ENCODE results near the gene ABI1.

Gene ABI1

DNA sequence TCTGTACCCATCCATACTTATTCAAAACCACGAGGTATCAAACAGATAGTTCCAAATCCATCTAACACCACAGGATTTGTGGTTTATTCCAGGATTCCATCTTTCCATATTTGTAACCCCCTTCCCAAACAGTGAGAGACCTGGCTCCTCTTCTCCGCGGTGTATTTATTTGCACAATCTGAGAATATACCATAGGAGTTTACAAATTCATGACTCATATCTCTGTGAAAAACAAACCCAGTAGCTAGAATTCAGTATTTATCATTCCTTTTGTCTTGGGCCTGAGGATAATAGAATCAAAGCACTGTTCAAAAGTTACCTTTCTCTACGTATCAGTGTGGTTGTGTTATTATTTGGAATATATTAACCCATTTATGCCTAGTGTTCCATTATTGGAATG is 131.4 kb downstream of the ABI1 start:
- Histone ChIP-seq H3K4me3 (no peak overlapping the region), H3K27ac (no peak overlapping the region)

DNA sequence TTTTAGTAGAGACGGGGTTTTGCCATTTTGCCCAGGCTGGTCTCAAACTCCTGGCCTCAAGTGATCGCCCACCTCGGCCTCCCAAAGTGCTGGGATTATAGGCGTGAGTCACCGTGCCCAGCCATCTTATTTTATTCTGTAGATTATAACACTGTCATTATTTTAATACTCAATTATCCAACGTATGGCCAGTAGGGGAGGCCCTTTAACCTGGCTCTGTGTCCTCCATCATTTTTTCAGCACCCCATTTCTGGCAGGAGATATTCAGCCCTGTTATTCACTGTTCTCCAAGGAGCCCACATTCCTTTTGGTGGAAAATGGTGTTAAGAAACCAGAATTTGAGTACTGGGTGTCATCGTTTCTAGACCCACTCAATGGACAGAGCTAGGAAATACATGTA is 131.8 kb downstream of the ABI1 start:
- H3K27ac ChIP-seq = no peak overlapping the region

DNA sequence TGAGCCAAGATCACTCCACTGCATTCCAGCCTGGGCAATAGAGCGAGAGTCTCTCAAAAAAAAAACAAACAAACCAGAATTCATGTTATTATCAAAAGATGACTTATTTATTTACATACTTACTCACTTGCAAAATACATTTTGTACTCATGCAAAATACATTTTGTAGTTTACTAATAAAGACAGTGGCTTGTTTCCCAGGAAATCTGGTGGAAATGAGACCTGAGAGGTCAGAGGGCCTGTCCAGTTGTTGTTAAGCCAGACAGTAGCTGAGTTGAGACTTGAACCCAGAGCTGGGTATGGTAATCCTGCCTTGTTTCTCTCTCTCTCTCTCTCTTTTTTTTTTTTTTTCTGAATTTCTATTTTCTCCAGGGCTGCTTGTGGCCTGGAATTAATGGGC is 133.8 kb downstream of the ABI1 start:
- H3K27ac ChIP-seq = no peak overlapping the region
- H3K4me3 ChIP-seq = no peak overlapping the region

More for the DNA sequence above, 131.8 kb downstream of the ABI1 start:
- H3K4me3 ChIP-seq = no peak overlapping the region

DNA sequence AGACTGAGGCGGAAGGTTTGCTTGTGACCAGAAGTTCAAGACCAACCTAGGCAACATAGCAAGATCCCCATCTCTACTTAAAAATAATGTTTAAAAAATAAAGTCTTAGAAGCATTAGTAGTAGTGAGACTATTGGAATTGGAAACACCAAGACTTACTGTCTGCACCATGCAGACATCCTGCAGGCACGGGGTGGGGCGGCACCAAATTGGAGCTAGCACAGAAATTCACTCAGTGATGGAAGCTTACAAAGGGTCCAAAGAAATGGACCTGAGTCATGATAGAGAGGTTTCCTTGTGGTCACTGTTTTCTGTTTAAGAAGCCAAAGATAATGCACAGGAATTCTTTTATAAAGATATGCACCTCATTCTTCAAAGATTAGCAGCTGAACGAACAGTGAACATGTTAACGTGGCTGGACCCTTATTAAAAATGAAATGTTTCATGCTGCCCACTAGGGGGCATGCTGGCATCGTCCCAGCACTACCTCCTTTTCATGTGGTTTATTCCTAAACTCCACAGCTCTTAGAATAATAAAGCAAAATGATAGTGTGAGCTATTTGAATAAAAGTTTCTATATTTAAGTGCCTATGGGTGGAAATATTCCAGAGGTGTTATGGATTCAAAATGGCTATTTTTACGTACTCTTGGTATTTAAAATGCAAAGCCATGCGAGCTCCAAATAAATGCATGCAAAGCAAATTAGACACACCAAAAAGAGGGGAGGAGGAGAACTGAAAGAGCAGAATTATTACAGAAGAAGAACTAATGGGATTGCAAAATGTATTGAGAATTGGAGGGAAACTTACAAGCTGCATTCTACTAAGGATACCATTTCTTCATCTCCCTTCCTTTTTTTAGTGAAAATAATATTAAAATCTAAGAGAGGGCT is 134.7 kb downstream of the ABI1 start:
- Histone ChIP-seq H3K27ac (no peak overlapping the region), H3K4me3 (no peak overlapping the region)

DNA sequence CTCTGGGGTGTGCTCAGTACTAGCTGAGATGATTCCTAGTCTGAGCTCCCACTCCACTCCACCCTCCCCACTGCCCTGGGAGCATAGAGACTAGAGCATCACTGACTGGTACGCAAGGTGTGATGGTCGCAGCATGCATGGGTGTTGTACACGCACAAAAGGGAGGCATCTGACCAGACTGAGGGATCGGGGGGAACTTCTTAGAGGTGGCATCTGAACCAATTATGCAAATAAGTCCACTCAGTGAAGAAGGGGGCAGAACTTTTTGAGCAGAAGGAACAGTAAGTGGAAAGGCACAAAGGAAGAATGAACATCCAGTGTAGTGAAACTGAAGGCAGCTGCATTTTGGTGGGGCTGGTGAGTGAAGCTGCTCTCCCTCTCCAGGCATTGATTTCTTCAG is 137.7 kb downstream of the ABI1 start:
- no peak overlapping the region for H3K4me3 ChIP-seq
- H3K27ac ChIP-seq = no peak overlapping the region

GRCh38 chr10:26721561-26721960 is 139.2 kb downstream of the ABI1 start:
- Histone ChIP-seq H3K27ac (peak overlapping the region in 12 of 21 experiments; percentile 0 to 89 (median 52)), H3K4me3 (no peak overlapping the region)

DNA sequence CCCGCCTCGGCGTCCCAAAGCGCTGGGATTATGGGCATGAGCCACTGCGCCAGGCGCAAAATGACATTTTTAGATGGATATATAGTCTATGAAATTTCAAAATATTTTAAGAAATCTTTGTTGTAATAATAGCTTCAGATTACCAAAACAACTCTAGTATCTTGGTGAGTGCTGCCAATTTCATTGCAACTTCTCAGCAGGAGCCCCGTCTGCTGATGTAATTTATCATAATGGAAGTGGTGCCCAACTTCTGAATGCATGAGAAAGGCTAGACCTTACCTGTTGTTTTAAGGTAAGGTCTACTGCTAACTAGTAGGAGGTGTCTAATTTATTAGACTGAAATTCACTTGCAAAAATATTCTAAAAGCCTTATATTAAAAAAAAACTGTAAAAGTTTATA is 143.3 kb downstream of the ABI1 start:
- Histone ChIP-seq H3K4me3 (no peak overlapping the region), H3K27ac (no peak overlapping the region)

GRCh38 chr10:26715137-26715487 is 145.6 kb downstream of the ABI1 start:
- H3K27ac ChIP-seq = no peak overlapping the region
- no peak overlapping the region for H3K4me3 ChIP-seq

DNA sequence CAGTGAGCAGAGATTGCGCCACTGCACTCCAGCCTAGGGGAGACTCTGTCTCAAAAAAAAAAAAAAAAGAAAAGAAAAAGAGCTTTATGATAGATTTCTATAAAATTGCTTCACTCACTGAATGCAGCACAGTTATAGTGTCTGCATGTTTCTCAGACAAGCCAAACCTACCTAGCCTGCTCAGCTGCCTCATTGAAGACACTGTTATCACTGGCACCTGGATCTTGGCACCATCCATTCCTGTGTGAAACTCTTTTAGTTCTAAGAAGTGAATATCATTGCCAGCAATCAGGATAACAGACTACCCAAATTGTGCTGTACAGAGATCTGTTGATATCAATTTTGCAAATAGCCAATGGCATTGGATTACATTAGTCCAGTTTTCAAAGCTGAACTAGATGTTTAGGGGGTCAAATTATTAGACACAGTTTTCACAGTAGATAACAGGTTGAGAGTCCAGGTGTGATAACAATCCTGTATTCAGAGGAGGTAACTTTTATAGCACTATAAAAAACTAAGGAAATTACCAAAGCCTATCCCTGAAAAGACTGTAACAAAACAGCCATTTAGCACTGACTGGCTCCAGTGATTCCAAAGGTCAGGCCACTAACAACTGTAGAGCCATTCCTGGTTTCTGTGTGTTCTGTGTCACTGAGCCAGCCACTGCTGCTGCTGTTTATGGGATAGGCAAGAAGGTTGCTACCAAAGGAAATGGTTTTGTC is 146.2 kb downstream of the ABI1 start:
- Histone ChIP-seq H3K4me3 (no peak overlapping the region), H3K27ac (no peak overlapping the region)

- Histone ChIP-seq H3K4me3 (no peak overlapping the region), H3K27ac (no peak overlapping the region)
Observed at GRCh38 chr10:26711324-26711723, 149.4 kb downstream of the ABI1 start.

DNA sequence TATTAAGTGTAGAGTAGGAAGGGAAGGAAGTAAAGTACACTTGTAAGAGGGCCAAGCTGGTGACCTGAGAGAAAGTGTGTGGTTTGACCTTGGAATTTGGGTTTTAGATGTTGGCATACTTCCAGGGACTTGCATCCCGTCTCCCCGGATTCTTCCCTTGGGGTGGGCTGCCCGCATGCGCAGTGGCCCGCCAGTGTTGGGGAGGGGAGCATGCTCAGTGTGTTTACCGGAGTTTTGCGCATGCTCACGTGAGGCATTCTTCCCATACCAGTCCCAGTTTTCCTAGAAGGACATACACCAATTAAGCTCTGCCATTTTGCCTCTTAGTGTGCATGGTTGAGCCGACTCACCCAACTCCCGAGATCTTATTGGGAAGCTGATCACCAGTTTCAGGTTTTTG is 153.8 kb downstream of the ABI1 start:
- H3K27ac ChIP-seq = no peak overlapping the region
- H3K4me3 ChIP-seq = no peak overlapping the region

- H3K4me3 ChIP-seq = no peak overlapping the region
- no peak overlapping the region for H3K27ac ChIP-seq
Observed at GRCh38 chr10:26706206-26706605, 154.6 kb downstream of the ABI1 start.

GRCh38 chr10:26703974-26704373 is 156.8 kb downstream of the ABI1 start:
- no peak overlapping the region for H3K4me3 ChIP-seq

GRCh38 chr10:26703096-26703495 is 157.7 kb downstream of the ABI1 start:
- H3K27ac ChIP-seq = no peak overlapping the region
- no peak overlapping the region for H3K4me3 ChIP-seq

More at GRCh38 chr10:26703974-26704373, 156.8 kb downstream of the ABI1 start:
- H3K27ac ChIP-seq = no peak overlapping the region

GRCh38 chr10:26700884-26701630 is 159.7 kb downstream of the ABI1 start:
- H3K27ac ChIP-seq = no peak overlapping the region
- no peak overlapping the region for H3K4me3 ChIP-seq

GRCh38 chr10:26699631-26700030 is 161.1 kb downstream of the ABI1 start:
- H3K4me3 ChIP-seq = no peak overlapping the region

GRCh38 chr10:26698909-26699308 is 161.8 kb downstream of the ABI1 start:
- Histone ChIP-seq H3K4me3 (peak overlapping the region in 1 of 7 experiments; percentile 88), H3K27ac (no peak overlapping the region)

More at GRCh38 chr10:26699631-26700030, 161.1 kb downstream of the ABI1 start:
- no peak overlapping the region for H3K27ac ChIP-seq

- Histone ChIP-seq H3K4me3 (peak overlapping the region; percentile 58 to 99 (median 88)), H3K27ac (peak overlapping the region; percentile 48 to 100 (median 97))
Observed at GRCh38 chr10:26697922-26698608, 162.7 kb downstream of the ABI1 start.

DNA sequence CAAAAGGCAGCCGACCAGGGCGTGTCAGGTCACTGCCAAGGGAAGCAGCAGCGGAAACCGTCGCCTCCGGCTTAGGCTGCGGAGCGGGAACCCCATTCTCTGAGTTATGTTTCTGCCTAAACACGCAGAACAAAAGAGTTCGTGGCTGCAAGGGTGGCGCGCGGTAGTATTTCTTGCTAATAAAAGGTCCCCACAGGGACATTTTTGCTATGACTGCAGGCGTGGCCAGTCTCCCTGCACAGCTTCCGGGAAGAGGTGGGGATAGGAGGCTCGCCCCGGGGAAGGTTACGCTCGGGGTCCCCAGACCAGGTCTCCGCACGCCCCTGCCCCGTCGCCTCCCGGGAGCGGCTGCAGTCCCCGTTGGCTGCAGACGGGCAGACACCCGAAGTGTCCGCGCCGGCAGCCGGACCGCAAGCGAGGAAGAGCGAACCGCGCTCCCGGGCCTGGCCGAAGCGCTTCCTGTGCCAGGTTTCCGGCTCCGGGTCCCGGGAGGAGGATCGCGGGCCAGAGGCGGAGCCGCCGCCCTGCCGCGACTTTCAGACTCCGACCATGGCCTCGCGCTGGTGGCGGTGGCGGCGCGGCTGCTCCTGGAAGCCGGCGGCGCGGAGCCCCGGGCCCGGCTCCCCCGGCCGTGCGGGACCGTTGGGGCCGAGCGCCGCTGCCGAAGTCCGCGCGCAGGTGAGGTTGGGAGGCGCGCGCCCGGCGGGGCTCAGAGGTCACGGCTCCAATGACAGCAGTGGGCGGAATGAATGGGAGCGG is 163.4 kb downstream of the ABI1 start, which contains the start of gene PDSS1:
Gene PDSS1 (plus strand): TSS at position 539 of the 759 bp plus-strand sequence. CDS start 11 bp downstream, at position 550.
- Histone ChIP-seq H3K4me3 (peak within 1 kb of the TSS; percentile 58 to 99 (median 88)), H3K27ac (peak within 1 kb of the TSS; percentile 48 to 100 (median 97))
